ENCODE results near the gene LHFPL5. TPM values are rescaled to one million over a fixed set of nuclear protein-coding genes. Genes with fewer than 3 reads are reported as not detected.

LHFPL5 gene
- total and polyA plus RNA-seq, 7 donors = 0.10 to 0.34 TPM; not detected in 5

GRCh38 chr6:35850208-35850607 is 45.1 kb downstream of the LHFPL5 start:
- H3K36me3 ChIP-seq (ENCODE audit: insufficient read depth in 1 of 2, low read depth in 1 of 2) = peaks cover 6 to 67% of the 10 kb centered on the region in 2 donors
- 78 to 93% (median 81%) methylated on average over 2 of the region's 2 CpGs for WGBS, 3 donors
- no peaks in the 10 kb centered on the region for H3K4me1 ChIP-seq
- no peak overlapping the region for H3K27ac ChIP-seq
- no peak for DNase-seq
- peaks cover 2% of the 10 kb centered on the region for H3K9me3 ChIP-seq
- no peak for ATAC-seq
- intact Hi-C loops (cut with DNase I) = loop anchor here in 1 of 2 donors (2.0 kb wide), 1 partner anchor 19 kb away; no protein-coding TSS in a partner anchor
- H3K4me3 ChIP-seq = no peak overlapping the region
- TF ChIP-seq CTCF (IDR thresholded peaks at IDR 0.05) = no peak
- H3K27me3 ChIP-seq (ENCODE audit: insufficient read depth in 3 of 3, low read length in 2 of 3) = no peaks in the 10 kb centered on the region

- Histone ChIP-seq H3K27me3 (ENCODE audit: insufficient read depth in 3 of 3, low read length in 2 of 3) (no peaks in the 10 kb centered on the region), H3K4me1 (no peaks in the 10 kb centered on the region), H3K36me3 (ENCODE audit: insufficient read depth in 1 of 2, low read depth in 1 of 2) (peaks cover 11 to 83% of the 10 kb centered on the region in 2 donors), H3K27ac (no peak overlapping the region), H3K4me3 (no peak overlapping the region), H3K9me3 (peaks cover 2% of the 10 kb centered on the region)
- WGBS, 3 donors = 88 to 95% (median 93%) methylated on average over 4 of the region's 4 CpGs
- intact Hi-C loops (cut with DNase I) = no loop called here
- no peak for TF ChIP-seq CTCF (IDR thresholded peaks at IDR 0.05)
- DNase-seq (no peak), ATAC-seq (no peak)
Measured at GRCh38 chr6:35852994-35853393, 47.8 kb downstream of the LHFPL5 start.

- no peak overlapping the region for H3K4me3 ChIP-seq
- DNase-seq = no peak
- H3K36me3 ChIP-seq (ENCODE audit: insufficient read depth in 1 of 2, low read depth in 1 of 2) = peaks cover 8 to 96% of the 10 kb centered on the region in 2 donors
- intact Hi-C loops (cut with DNase I) = no loop called here
- H3K27ac ChIP-seq = no peak overlapping the region
- no peak for TF ChIP-seq CTCF (IDR thresholded peaks at IDR 0.05)
- 97 to 98% (median 98%) methylated on average over 1 of the region's 1 CpG for WGBS, 3 donors
- H3K9me3 ChIP-seq = no peaks in the 10 kb centered on the region
- ATAC-seq = no peak
- H3K4me1 ChIP-seq = no peaks in the 10 kb centered on the region
- H3K27me3 ChIP-seq (ENCODE audit: insufficient read depth in 3 of 3, low read length in 2 of 3) = no peaks in the 10 kb centered on the region
Measured at GRCh38 chr6:35856250-35856649, 51.1 kb downstream of the LHFPL5 start.

- Histone ChIP-seq H3K27me3 (ENCODE audit: insufficient read depth in 3 of 3, low read length in 2 of 3) (no peaks in the 10 kb centered on the region), H3K27ac (no peak overlapping the region), H3K36me3 (ENCODE audit: insufficient read depth in 1 of 2, low read depth in 1 of 2) (peaks cover 5 to 87% of the 10 kb centered on the region in 2 donors), H3K9me3 (no peaks in the 10 kb centered on the region), H3K4me3 (no peak overlapping the region), H3K4me1 (no peaks in the 10 kb centered on the region)
- DNase-seq = no peak
- no peak for ATAC-seq
- TF ChIP-seq CTCF (IDR thresholded peaks at IDR 0.05) = no peak
- intact Hi-C loops (cut with DNase I) = no loop called here
Measured at GRCh38 chr6:35857853-35858252, 52.7 kb downstream of the LHFPL5 start.

- ATAC-seq (no peak), DNase-seq (no peak)
- Histone ChIP-seq H3K36me3 (ENCODE audit: insufficient read depth in 1 of 2, low read depth in 1 of 2) (peaks cover 5 to 76% of the 10 kb centered on the region in 2 donors), H3K4me1 (no peaks in the 10 kb centered on the region), H3K27ac (no peak overlapping the region), H3K27me3 (ENCODE audit: insufficient read depth in 3 of 3, low read length in 2 of 3) (no peaks in the 10 kb centered on the region), H3K9me3 (no peaks in the 10 kb centered on the region), H3K4me3 (no peak overlapping the region)
- WGBS, 3 donors = 77 to 82% (median 80%) methylated on average over 4 of the region's 4 CpGs
- no peak for TF ChIP-seq CTCF (IDR thresholded peaks at IDR 0.05)
- intact Hi-C loops (cut with DNase I) = no loop called here
Measured at GRCh38 chr6:35859367-35859766, 54.2 kb downstream of the LHFPL5 start.

Data from psoas muscle (tissue), 8 donors.